Brain pericyte (primary cell): Measurements from ENCODE around the gene PEX14.
A peak's percentile ranks its signal among the peaks of the same experiment; 100 is the strongest.
"Not testable (repeated sequence)": the region's sequence is repeated elsewhere in the genome, so short reads cannot be mapped to it uniquely, and the experiment has no call there.

Source experiments
- DNase-seq: peaks from one replicate; pipeline ENCODE4 v3.0.0-alpha.2; 2012; ENCODE audit warnings: low read depth, low spot score

Gene PEX14

GRCh38 chr1:10474613-10475507, at the start of gene PEX14:
Gene PEX14, plus strand, starts transcription at chr1:10474950. Its CDS starts 17 bp downstream, at chr1:10474967.
- DNase-seq, result no peak

- DNase-seq, result not testable (repeated sequence)
These were observed 48.8 kb upstream of the PEX14 start for GRCh38 chr1:10425826-10426534.

- not testable (repeated sequence) for DNase-seq
These were observed 48.3 kb upstream of the PEX14 start for GRCh38 chr1:10426535-10426848.

GRCh38 chr1:10428984-10429383, 45.8 kb upstream of the PEX14 start:
- no peak for DNase-seq

GRCh38 chr1:10429868-10430215, 44.9 kb upstream of the PEX14 start:
- DNase-seq, result no peak

GRCh38 chr1:10430216-10431069, 44.3 kb upstream of the PEX14 start, which contains the start of gene CENPS:
Gene CENPS, plus strand, starts transcription at chr1:10430433. Its CDS starts 85 bp downstream, at chr1:10430518.
- peak; percentile 57 for DNase-seq

- no peak for DNase-seq
These were observed 43.5 kb upstream of the PEX14 start for GRCh38 chr1:10431070-10431730.

GRCh38 chr1:10432910-10433700, 41.6 kb upstream of the PEX14 start:
- no peak for DNase-seq

GRCh38 chr1:10433790-10434189, 41.0 kb upstream of the PEX14 start:
- DNase-seq, result no peak

- no peak for DNase-seq
These were observed 40.2 kb upstream of the PEX14 start for GRCh38 chr1:10434590-10434989.

- no peak for DNase-seq
These were observed 37.7 kb upstream of the PEX14 start for GRCh38 chr1:10437052-10437451.

- DNase-seq, result no peak
These were observed 36.0 kb upstream of the PEX14 start for GRCh38 chr1:10438677-10439163.

GRCh38 chr1:10440305-10440704, 34.4 kb upstream of the PEX14 start:
- DNase-seq, result no peak

GRCh38 chr1:10440794-10441193, 34.0 kb upstream of the PEX14 start:
- no peak for DNase-seq

GRCh38 chr1:10444248-10444647, 30.5 kb upstream of the PEX14 start:
- DNase-seq, result no peak

- DNase-seq, result no peak
These were observed 29.9 kb upstream of the PEX14 start for GRCh38 chr1:10444795-10445397.

- DNase-seq, result no peak
These were observed 27.8 kb upstream of the PEX14 start for GRCh38 chr1:10446790-10447422.

- DNase-seq, result no peak
These were observed 25.0 kb upstream of the PEX14 start, which contains the start of gene CORT for GRCh38 chr1:10449751-10450150. Gene CORT, plus strand, starts transcription at chr1:10450031. Its CDS starts 193 bp downstream, at chr1:10450224.

GRCh38 chr1:10450156-10450814, 24.5 kb upstream of the PEX14 start:
- DNase-seq, result no peak
